HepG2 (cell line): ENCODE results near the gene PDE4D. TPM values are rescaled to one million over a fixed set of nuclear protein-coding genes. Genes with fewer than 3 reads are reported as not detected.

Experiments used
- ATAC-seq: fragments of 200-7000 bp; cut with Tn5 transposase; 3 replicates; pipeline ENCODE4 v1.9.1; 2020; ENCODE audit warnings: mild to moderate bottlenecking, moderate library complexity
- BruUV-seq: library from RNA; stranded (reverse); fragments of 400-500 nt; replicated peaks from 2 replicates; lab custom pipeline; 2021; lab: Mats Ljungman, UMichigan
- CTCF ChIA-PET: fragments of 300-600 bp; formaldehyde crosslinking; extraction: SDS; loops from one replicate; lab custom pipeline; 2021; ENCODE audit warnings: low total read pairs, inconsistent platforms, low intra/inter-chr PET ratio; lab: Yijun Ruan, JAX
- POLR2A ChIA-PET: fragments of 350-600 bp; sonication (Branson Sonifier 250); formaldehyde crosslinking; loops from one replicate; lab custom pipeline; 2020; ENCODE audit warnings: antibody characterized with exemption, inconsistent platforms; lab: Yijun Ruan, JAX
- DNase-seq: peaks from one replicate; pipeline ENCODE4 v3.0.0-alpha.2; 2015; ENCODE audit warnings: low spot score
- FAIRE-seq: peaks from 3 replicates; lab custom pipeline; 2011; peaks lifted over from hg19 to GRCh38; lab: Jason Lieb, UNC
- H2AFZ ChIP-seq: one replicate; pipeline ENCODE4 v1.6.1; 2011; ENCODE audit warnings: low read length, inconsistent platforms
- H3K27ac ChIP-seq: fragments of 300-600 bp; 3 replicates; pipeline ENCODE4 v1.8.0; 2011; ENCODE audit warnings: mixed run types, mild to moderate bottlenecking, mixed read lengths, low read length, inconsistent platforms; ENCODE audit not compliant: insufficient read depth; ENCODE audit errors: extremely low read length
- H3K27me3 ChIP-seq, 2 experiments: fragments of 200-600 bp in 1 of 2; 2 replicates in 1 of 2; 3 replicates in 1 of 2; pipeline versions ENCODE4 v1.6.0 to v1.8.0; 2011; ENCODE audit warnings: low read length in 2 of 2, mild to moderate bottlenecking in 2 of 2, moderate library complexity in 2 of 2, inconsistent platforms in 1 of 2; ENCODE audit not compliant: insufficient read depth in 2 of 2, control insufficient read depth in 1 of 2
- H3K36me3 ChIP-seq, 2 experiments: fragments of 200-600 bp in 1 of 2; replicated peaks in 1 of 2; 2 replicates in 1 of 2; 3 replicates in 1 of 2; pipeline versions ENCODE4 v1.5.1 to v1.8.0; 2011; ENCODE audit warnings: low read length in 2 of 2, inconsistent platforms in 1 of 2; ENCODE audit not compliant: insufficient read depth in 2 of 2, control insufficient read depth in 1 of 2
- H3K4me1 ChIP-seq: 2 replicates; pipeline ENCODE4 v1.5.1; 2012; ENCODE audit warnings: low read length, inconsistent platforms; ENCODE audit not compliant: insufficient read depth
- H3K4me2 ChIP-seq: 2 replicates; pipeline ENCODE4 v1.6.0; 2011; ENCODE audit warnings: low read depth, low read length, inconsistent platforms
- H3K4me3 ChIP-seq, 3 experiments: fragments of 200-600 bp in 1 of 3; sonication (generic), shearing (Covaris generic) in 1 of 3; replicated peaks in 1 of 3; 2 replicates each; pipeline ENCODE4 v1.5.1; 2011 to 2016; ENCODE audit warnings: low read length in 3 of 3, inconsistent platforms in 2 of 3, low read depth in 2 of 3, mild to moderate bottlenecking in 2 of 3, control low read depth in 1 of 3, mixed read lengths in 1 of 3; ENCODE audit not compliant: insufficient read depth in 1 of 3
- H3K79me2 ChIP-seq: one replicate; pipeline ENCODE4 v1.6.1; 2011; ENCODE audit warnings: low read length, inconsistent platforms; ENCODE audit not compliant: insufficient read depth
- H3K9ac ChIP-seq: 2 replicates; pipeline ENCODE4 v1.6.0; 2011; ENCODE audit warnings: mild to moderate bottlenecking, low read depth, low read length, inconsistent platforms; ENCODE audit not compliant: insufficient read depth
- H3K9me3 ChIP-seq: 2 replicates; pipeline ENCODE4 v1.5.1; 2012; ENCODE audit warnings: mild to moderate bottlenecking, low read length
- H4K20me1 ChIP-seq: 2 replicates; pipeline ENCODE4 v1.6.0; 2011; ENCODE audit warnings: inconsistent platforms, mild to moderate bottlenecking, low read length, moderate library complexity; ENCODE audit not compliant: insufficient read depth
- BCLAF1 ChIP-seq: fragments of 450-650 bp; IDR thresholded peaks from 2 replicates; pipeline ENCODE4 v1.6.1; 2017; ENCODE audit warnings: mild to moderate bottlenecking
- ISL2 ChIP-seq: sonication (generic); formaldehyde crosslinking; IDR thresholded peaks from 2 replicates; pipeline ENCODE4 v1.5.0; 2020; ENCODE audit warnings: missing genetic modification reagents
- PCBP1 ChIP-seq: fragments of 200-400 bp; formaldehyde crosslinking; IDR thresholded peaks from 2 replicates; pipeline ENCODE4 v1.6.1; 2017; ENCODE audit warnings: mild to moderate bottlenecking, low read depth, low read length, borderline replicate concordance
- POLR2A ChIP-seq, 2 experiments: IDR thresholded peaks; 2 replicates each; pipeline ENCODE4 v1.6.1; 2011; ENCODE audit warnings: low read depth in 2 of 2, low read length in 2 of 2, mild to moderate bottlenecking in 1 of 2, moderate library complexity in 1 of 2; ENCODE audit not compliant: insufficient read depth in 1 of 2
- SMC3 ChIP-seq: IDR thresholded peaks from 2 replicates; pipeline ENCODE4 v1.6.1; 2011; ENCODE audit warnings: low read length, improper control_type of control experiment
- STAG1 ChIP-seq: sonication (generic); formaldehyde crosslinking; IDR thresholded peaks from 2 replicates; pipeline ENCODE4 v1.4.0; 2020; ENCODE audit warnings: missing genetic modification reagents
- ZFP41 ChIP-seq: sonication (generic); formaldehyde crosslinking; IDR thresholded peaks from 2 replicates; pipeline ENCODE4 v1.4.0; 2020; ENCODE audit warnings: mild to moderate bottlenecking, missing genetic modification reagents, borderline replicate concordance
- ZNF20 ChIP-seq: sonication (generic); formaldehyde crosslinking; IDR thresholded peaks from 2 replicates; pipeline ENCODE4 v1.4.0; 2020; ENCODE audit warnings: mild to moderate bottlenecking, moderate library complexity, missing genetic modification reagents
- WGBS: methylation state at CpG from one replicate; pipeline ENCODE4 v1.1.6; 2017; ENCODE audit warnings: low lambda C conversion rate; 5-methylcytosine and 5-hydroxymethylcytosine counted together
- in situ Hi-C: cut with HindIII; loops from 2 replicates; pipeline ENCODE4 v1.10.0; 2017; ENCODE audit warnings: low pct_unique_long_range_greater_than_20kb; ENCODE audit not compliant: extremely low pct_ligation_motif_present
- intact Hi-C: fragments of 100-400 bp; cut with micrococcal nuclease; formaldehyde crosslinking; loops from one replicate; pipeline ENCODE4 v1.10.0; 2022; ENCODE audit not compliant: unreplicated experiment
- polyA plus RNA-seq, 8 experiments: library from polyadenylated mRNA; depleted of rRNA in 3 of 8; stranded (reverse) in 7 of 8; unstranded in 1 of 8; fragments of >200 nt; fragmentation: Illumina TruSeq in 4 of 8; extraction: Trizol in 4 of 8; gene quantifications; 2 replicates each; pipeline versions ENCODE4 v1.2.1 to v1.2.3, GENCODE V29; 2011 to 2016; ENCODE audit warnings: low read depth in 4 of 8, missing spikeins in 1 of 8, mixed read lengths in 1 of 8; ENCODE audit not compliant: insufficient read depth in 1 of 8
- total RNA-seq, 5 experiments: library from RNA; depleted of rRNA; stranded (reverse); fragments of >200 nt; fragmentation: Illumina TruSeq; extraction: Trizol; gene quantifications; 2 replicates each; pipeline ENCODE4 v1.2.3, GENCODE V29; 2016; ENCODE audit warnings: low read depth in 1 of 5
- TF ChIP-seq, protein P1 (sequence below): sonication (generic); formaldehyde crosslinking; IDR thresholded peaks from 2 replicates; pipeline ENCODE4 v1.4.0; 2020; ENCODE audit warnings: missing genetic modification reagents; ENCODE audit errors: not compliant biosample characterization

PDE4D gene
- total and polyA plus RNA-seq, 2 of the 13 experiments (the other 11 are each of a cell fraction or from before 2014, with no cell fraction given) = 7.0 to 12.2 TPM

DNA sequence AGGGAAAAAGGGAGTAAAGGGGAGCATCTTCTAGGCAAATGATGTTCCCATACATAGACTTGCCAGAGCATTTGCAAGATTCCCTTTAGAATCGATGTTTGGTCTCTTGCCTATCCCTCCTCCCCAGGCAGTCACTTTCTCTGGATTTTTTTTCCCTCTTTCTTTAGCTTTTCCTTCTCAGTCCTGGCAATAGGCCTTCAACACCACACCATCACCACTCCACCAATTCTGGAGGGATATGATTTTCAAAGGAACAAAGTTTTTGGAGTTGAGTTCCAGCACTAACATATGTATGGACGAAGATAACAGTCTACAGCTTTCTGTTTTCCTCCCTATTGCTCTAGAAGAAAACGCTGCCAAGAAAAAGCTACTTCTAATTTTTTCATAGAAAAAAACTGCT, 377.4 kb downstream of the PDE4D start (continued):
- TF ChIP-seq, protein P1, sequence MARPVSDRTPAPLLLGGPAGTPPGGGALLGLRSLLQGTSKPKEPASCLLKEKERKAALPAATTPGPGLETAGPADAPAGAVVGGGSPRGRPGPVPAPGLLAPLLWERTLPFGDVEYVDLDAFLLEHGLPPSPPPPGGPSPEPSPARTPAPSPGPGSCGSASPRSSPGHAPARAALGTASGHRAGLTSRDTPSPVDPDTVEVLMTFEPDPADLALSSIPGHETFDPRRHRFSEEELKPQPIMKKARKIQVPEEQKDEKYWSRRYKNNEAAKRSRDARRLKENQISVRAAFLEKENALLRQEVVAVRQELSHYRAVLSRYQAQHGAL = no peak
- TF ChIP-seq ZNF20 (CRISPR knock-in tag) = no peak
- no peak for TF ChIP-seq ZFP41 (CRISPR knock-in tag)
- TF ChIP-seq POLR2A (IDR thresholded peaks at IDR 0.05; ENCODE audit: insufficient read depth in 1 of 2, low read depth in 2 of 2, low read length in 2 of 2) = no peak

DNA sequence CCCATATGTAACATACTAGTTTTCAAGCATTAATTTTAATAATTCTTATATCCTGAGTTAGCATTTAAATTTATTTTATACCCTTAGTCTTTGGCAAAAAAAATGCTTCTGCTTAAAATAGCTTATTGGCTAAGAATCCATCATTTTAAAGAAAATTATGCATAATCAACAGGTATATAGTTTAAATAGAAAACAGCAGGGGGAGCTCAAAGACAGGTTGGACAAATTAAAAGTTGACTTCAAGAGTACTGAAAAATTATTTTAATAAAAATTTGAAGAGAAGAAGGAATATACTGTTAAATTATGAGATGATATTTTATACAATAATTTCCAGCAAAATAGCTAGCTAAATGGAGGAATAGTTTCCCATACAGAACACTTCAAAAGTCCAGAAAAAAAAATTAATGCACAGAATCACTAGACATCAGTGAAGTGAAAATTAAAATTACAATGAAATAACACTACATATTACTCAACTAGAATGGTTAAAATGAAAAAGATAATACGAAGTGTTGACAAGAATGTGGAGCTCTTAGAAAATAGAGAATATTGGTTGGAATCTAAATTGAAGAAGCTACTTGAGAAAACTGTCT, 387.1 kb downstream of the PDE4D start:
- Histone ChIP-seq H4K20me1 (no peaks in the 10 kb centered on the region), H2AFZ (no peak overlapping the region), H3K36me3 (no peaks in the 10 kb centered on the region), H3K79me2 (no peaks in the 10 kb centered on the region), H3K27me3 (no peaks in the 10 kb centered on the region), H3K27ac (no peak overlapping the region), H3K9ac (no peak overlapping the region), H3K4me2 (no peak overlapping the region), H3K4me3 (no peak overlapping the region), H3K4me1 (no peaks in the 10 kb centered on the region), H3K9me3 (no peaks in the 10 kb centered on the region)
- WGBS = 29% methylated on average over 1 of the region's 1 CpG
- DNase-seq (peak; percentile 6), FAIRE-seq (no peak), ATAC-seq (no peak)
- intact Hi-C loops (loop anchor here (1.0 to 5.0 kb wide), 3 partner anchors 167 to 294 kb away; no protein-coding TSS in a partner anchor), in situ Hi-C loops (loop anchor here (25.0 kb wide), 1 partner anchor 156 kb away; no protein-coding TSS in a partner anchor)
- POLR2A ChIA-PET = no interaction called here
- CTCF ChIA-PET = interaction anchor here (1.2 to 1.7 kb wide), 2 partner anchors 167 to 294 kb away, joined by 5 to 12 read pairs; no protein-coding TSS in a partner anchor
- TF ChIP-seq STAG1 (CRISPR knock-in tag) = peak; percentile 45
- TF ChIP-seq SMC3 = peak; percentile 32; the same call in 1 of the 2 replicates
- no peak for TF ChIP-seq PCBP1
- no peak for TF ChIP-seq ISL2
- TF ChIP-seq BCLAF1 = no peak
- BruUV-seq = no TSS peak
